Keratinocyte (primary cell): ENCODE measurements around the gene VEGFB. TPM values are rescaled to one million over a fixed set of nuclear protein-coding genes. Genes with fewer than 3 reads are reported as not detected.

Source experiments
- DNase-seq: peaks from one replicate; pipeline ENCODE4 v3.0.0-alpha.2; 2011; ENCODE audit warnings: low read depth, missing footprints, low spot score
- FAIRE-seq: peaks from 2 replicates; lab custom pipeline; 2011; peaks lifted over from hg19 to GRCh38; lab: Jason Lieb, UNC
- H2AFZ ChIP-seq: 2 replicates; pipeline ENCODE4 v1.6.0; 2012; ENCODE audit warnings: low read length, control low read depth, inconsistent platforms; ENCODE audit not compliant: control insufficient read depth
- H3K27ac ChIP-seq: 2 replicates; pipeline ENCODE4 v1.5.1; 2011; ENCODE audit warnings: low read length; ENCODE audit not compliant: control insufficient read depth, insufficient read depth
- H3K27me3 ChIP-seq: 3 replicates; pipeline ENCODE4 v1.6.0; 2011; ENCODE audit warnings: low read length; ENCODE audit not compliant: control insufficient read depth, insufficient read depth; ENCODE audit errors: extremely low read depth
- H3K36me3 ChIP-seq, 2 experiments: 2 replicates in 1 of 2; 3 replicates in 1 of 2; pipeline ENCODE4 v1.5.1; 2011; ENCODE audit warnings: low read length in 2 of 2, mild to moderate bottlenecking in 1 of 2; ENCODE audit not compliant: control insufficient read depth in 2 of 2, insufficient read depth in 2 of 2; ENCODE audit errors: extremely low read depth in 1 of 2
- H3K4me1 ChIP-seq: 3 replicates; pipeline ENCODE4 v1.5.1; 2011; ENCODE audit warnings: low read length; ENCODE audit not compliant: control insufficient read depth, insufficient read depth; ENCODE audit errors: extremely low read depth
- H3K4me2 ChIP-seq: 3 replicates; pipeline ENCODE4 v1.6.0; 2011; ENCODE audit warnings: low read depth, low read length; ENCODE audit not compliant: control insufficient read depth, insufficient read depth; ENCODE audit errors: extremely low read depth
- H3K4me3 ChIP-seq, 3 experiments: fragments of 200-600 bp in 1 of 3; sonication (generic) in 1 of 3; 2 replicates in 2 of 3; 3 replicates in 1 of 3; pipeline ENCODE4 v1.5.1; 2011 to 2016; ENCODE audit warnings: low read length in 3 of 3, mild to moderate bottlenecking in 3 of 3, control low read depth in 2 of 3, inconsistent platforms in 1 of 3, low read depth in 1 of 3, mixed read lengths in 1 of 3, mixed run types in 1 of 3, moderate library complexity in 1 of 3; ENCODE audit not compliant: control insufficient read depth in 2 of 3, insufficient read depth in 2 of 3; ENCODE audit errors: extremely low read depth in 1 of 3
- H3K79me2 ChIP-seq: 2 replicates; pipeline ENCODE4 v1.6.0; 2012; ENCODE audit warnings: low read length; ENCODE audit not compliant: control insufficient read depth, insufficient read depth
- H3K9ac ChIP-seq: 3 replicates; pipeline ENCODE4 v1.6.0; 2011; ENCODE audit warnings: low read length; ENCODE audit not compliant: control insufficient read depth, insufficient read depth; ENCODE audit errors: extremely low read depth
- H3K9me1 ChIP-seq: 3 replicates; pipeline ENCODE4 v1.6.0; 2011; ENCODE audit warnings: low read length; ENCODE audit not compliant: control insufficient read depth, insufficient read depth; ENCODE audit errors: extremely low read depth
- H3K9me3 ChIP-seq: 2 replicates; pipeline ENCODE4 v1.5.1; 2012; ENCODE audit warnings: low read depth, low read length; ENCODE audit not compliant: control insufficient read depth
- H4K20me1 ChIP-seq: 3 replicates; pipeline ENCODE4 v1.6.0; 2011; ENCODE audit warnings: low read length; ENCODE audit not compliant: control insufficient read depth, insufficient read depth; ENCODE audit errors: extremely low read depth
- EZH2 ChIP-seq: IDR thresholded peaks from one replicate; pipeline ENCODE4 v1.6.1; 2012; ENCODE audit warnings: inconsistent platforms, mild to moderate bottlenecking, low read length, moderate library complexity
- dilution Hi-C: fragments of 300-500 bp; cut with MboI; formaldehyde crosslinking; loops from one replicate; pipeline ENCODE4 v1.7.0; 2020; ENCODE audit warnings: low sequenced_read_pairs; ENCODE audit not compliant: extremely low pct_ligation_motif_present
- polyA plus RNA-seq, 5 experiments: library from polyadenylated mRNA; depleted of rRNA in 3 of 5; stranded (reverse) in 3 of 5; stranded (forward) in 1 of 5; unstranded in 1 of 5; fragments of >200 nt; gene quantifications; 1 replicate in 1 of 5; 2 replicates in 3 of 5; 3 replicates in 1 of 5; pipeline versions ENCODE4 v1.2.1 to v1.2.3, GENCODE V29; 2011 to 2012; ENCODE audit warnings: missing spikeins in 2 of 5, low read depth in 1 of 5, low replicate concordance in 1 of 5
- TF ChIP-seq, protein P1 (sequence below), 3 experiments: IDR thresholded peaks in 1 of 3; conservative IDR thresholded peaks in 1 of 3; optimal IDR thresholded peaks in 1 of 3; 2 replicates in 2 of 3; 3 replicates in 1 of 3; pipeline versions ENCODE3 to v1.5.1; 2011; ENCODE audit warnings: low read length in 3 of 3, mild to moderate bottlenecking in 3 of 3, moderate library complexity in 2 of 3, control low read depth in 1 of 3, inconsistent platforms in 1 of 3; ENCODE audit not compliant: insufficient read depth in 2 of 3; ENCODE audit errors: extremely low read depth in 1 of 3

Gene VEGFB
- polyA plus RNA-seq, 1 donor (not counting 4 experiments of a cell fraction or from before 2014, with no cell fraction given) = 10.0 TPM

DNA sequence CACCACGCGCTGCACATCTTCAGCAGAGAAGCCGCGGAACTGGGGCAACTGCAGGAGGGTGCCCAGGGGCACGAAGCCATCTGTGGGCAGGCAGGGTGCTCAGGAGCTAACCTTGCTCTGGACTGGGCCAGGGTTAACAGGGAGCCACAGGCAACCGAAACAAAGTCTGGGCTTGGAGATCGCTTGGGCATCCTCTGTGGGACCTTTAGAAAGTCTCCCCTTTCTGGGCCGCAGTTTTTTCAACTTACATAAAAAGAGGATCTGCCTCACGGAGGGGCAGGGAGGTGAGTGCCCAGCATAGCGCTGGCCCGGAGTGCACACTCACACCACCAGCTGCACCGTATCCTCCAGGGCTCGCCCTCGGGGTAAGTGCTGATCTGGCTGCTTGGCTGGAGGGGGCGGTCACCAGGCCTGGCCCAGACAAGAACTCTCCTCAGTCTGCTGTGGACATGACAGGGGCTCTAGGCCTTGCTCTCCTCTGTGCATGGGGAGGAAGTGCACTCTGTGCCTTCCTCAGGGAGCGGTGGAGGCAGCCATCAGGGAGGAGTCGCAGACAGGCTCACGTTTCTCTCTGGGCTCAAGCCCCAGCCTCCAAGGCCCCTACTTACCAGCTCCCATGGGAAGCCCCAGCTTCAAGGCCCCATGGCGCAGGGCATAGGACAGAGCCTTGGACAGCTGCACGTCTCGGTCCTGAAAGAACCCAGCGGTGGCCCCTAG is 9.3 kb upstream of the VEGFB start:
- Histone ChIP-seq H3K79me2 (peaks cover 18% of the 10 kb centered on the region), H3K4me1 (peaks cover 35% of the 10 kb centered on the region), H3K9me3 (no peaks in the 10 kb centered on the region), H3K9ac (peak overlapping the region; percentile 85), H3K27ac (no peak overlapping the region), H2AFZ (no peak overlapping the region), H3K4me2 (peak overlapping the region; percentile 95), H3K4me3 (peak overlapping the region; percentile 83 to 89 (median 88)), H3K36me3 (peaks cover 5% of the 10 kb centered on the region in 2 experiments), H3K27me3 (no peaks in the 10 kb centered on the region), H3K9me1 (no peaks in the 10 kb centered on the region), H4K20me1 (no peaks in the 10 kb centered on the region)
- FAIRE-seq (no peak), DNase-seq (no peak)
- dilution Hi-C loops = no loop called here
- TF ChIP-seq EZH2 = no peak
- TF ChIP-seq, protein P1, sequence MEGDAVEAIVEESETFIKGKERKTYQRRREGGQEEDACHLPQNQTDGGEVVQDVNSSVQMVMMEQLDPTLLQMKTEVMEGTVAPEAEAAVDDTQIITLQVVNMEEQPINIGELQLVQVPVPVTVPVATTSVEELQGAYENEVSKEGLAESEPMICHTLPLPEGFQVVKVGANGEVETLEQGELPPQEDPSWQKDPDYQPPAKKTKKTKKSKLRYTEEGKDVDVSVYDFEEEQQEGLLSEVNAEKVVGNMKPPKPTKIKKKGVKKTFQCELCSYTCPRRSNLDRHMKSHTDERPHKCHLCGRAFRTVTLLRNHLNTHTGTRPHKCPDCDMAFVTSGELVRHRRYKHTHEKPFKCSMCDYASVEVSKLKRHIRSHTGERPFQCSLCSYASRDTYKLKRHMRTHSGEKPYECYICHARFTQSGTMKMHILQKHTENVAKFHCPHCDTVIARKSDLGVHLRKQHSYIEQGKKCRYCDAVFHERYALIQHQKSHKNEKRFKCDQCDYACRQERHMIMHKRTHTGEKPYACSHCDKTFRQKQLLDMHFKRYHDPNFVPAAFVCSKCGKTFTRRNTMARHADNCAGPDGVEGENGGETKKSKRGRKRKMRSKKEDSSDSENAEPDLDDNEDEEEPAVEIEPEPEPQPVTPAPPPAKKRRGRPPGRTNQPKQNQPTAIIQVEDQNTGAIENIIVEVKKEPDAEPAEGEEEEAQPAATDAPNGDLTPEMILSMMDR (optimal IDR thresholded peaks at IDR 0.05 in 1 of 3, IDR thresholded peaks at IDR 0.05 in 1 of 3, conservative IDR thresholded peaks at IDR 0.05 in 1 of 3; ENCODE audit: extremely low read depth in 1 of 3, insufficient read depth in 2 of 3, low read length in 3 of 3) = no peak

DNA sequence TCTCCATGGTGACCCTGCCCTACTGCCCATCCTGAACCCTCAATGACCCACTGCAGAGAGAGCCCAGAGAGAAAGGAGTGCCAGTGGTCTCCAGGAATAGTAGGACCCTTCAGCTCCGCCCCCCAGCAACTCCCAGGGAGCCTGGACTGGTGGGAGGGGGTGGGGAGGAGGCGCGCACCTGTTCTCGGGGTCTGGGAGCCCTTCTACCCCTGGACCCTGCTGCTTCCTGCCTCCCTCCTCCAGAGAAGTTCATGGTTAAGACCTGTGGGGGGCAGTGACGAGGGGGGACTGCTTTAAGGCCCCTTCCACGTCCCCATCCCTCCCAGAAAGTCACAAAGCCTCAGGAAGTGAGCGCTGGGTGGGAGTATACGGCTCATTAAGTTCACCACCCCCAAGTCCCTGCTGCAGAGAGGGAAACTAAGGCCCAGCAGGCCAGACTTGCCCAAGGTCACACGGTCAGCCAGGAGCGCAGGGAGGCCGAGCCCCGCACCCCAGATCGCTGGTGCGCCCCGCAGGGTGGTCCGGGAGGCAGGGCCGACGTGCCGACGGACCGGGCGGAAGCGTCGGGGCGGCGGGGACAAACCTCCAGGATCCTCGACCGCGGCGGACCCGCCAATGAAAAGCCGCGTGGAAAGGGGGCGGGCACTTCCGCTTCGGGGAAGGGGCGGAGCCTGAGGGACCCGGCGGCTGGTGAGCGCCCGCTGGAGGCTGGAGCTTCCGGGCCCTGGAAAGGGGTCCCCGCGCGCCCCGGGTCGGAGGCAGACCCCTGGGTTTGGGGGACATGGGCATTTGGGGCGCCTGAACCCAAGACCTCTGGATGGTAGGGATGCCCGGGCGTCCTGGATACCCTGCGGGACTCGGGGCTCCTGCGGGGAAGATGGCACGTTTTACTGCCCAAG is 8.5 kb upstream of the VEGFB start, which contains the start of the genes NUDT22 and TRPT1:
Gene NUDT22, plus strand, starts transcription at position 667 of the 899 bp plus-strand sequence. CDS start 379 bp downstream, outside the sequence.
Gene TRPT1, minus strand, starts transcription at position 579 of the 899 bp plus-strand sequence. Its CDS starts 326 bp downstream, at position 253.
- H3K27ac ChIP-seq = peak within 1 kb of the TSS; percentile 58
- dilution Hi-C loops = no loop called here
- H3K9ac ChIP-seq = peak within 1 kb of the TSS; percentile 85
- peaks cover 38% of the 10 kb centered on the region for H3K4me1 ChIP-seq
- peaks cover 5% of the 10 kb centered on the region in 2 experiments for H3K36me3 ChIP-seq
- H3K79me2 ChIP-seq = peaks cover 18% of the 10 kb centered on the region
- H3K27me3 ChIP-seq = no peaks in the 10 kb centered on the region
- H3K4me2 ChIP-seq = peak within 1 kb of the TSS; percentile 95
- TF ChIP-seq, protein P1 (optimal IDR thresholded peaks at IDR 0.05 in 1 of 3, IDR thresholded peaks at IDR 0.05 in 1 of 3, conservative IDR thresholded peaks at IDR 0.05 in 1 of 3; ENCODE audit: extremely low read depth in 1 of 3, insufficient read depth in 2 of 3, low read length in 3 of 3) = peak; percentile 15 to 40 (median 37)
- TF ChIP-seq EZH2 = no peak
- no peak for DNase-seq
- H2AFZ ChIP-seq = peak within 1 kb of the TSS; percentile 71
- no peaks in the 10 kb centered on the region for H4K20me1 ChIP-seq
- H3K9me3 ChIP-seq = no peaks in the 10 kb centered on the region
- no peaks in the 10 kb centered on the region for H3K9me1 ChIP-seq
- no peak for FAIRE-seq
- peak within 1 kb of the TSS; percentile 83 to 89 (median 88) for H3K4me3 ChIP-seq
